Esophagus muscularis mucosa (tissue), 3 donors: ENCODE results near the gene TIE1.

Experiments
- EP300 ChIP-seq: sonication (generic); formaldehyde crosslinking; IDR thresholded peaks from one replicate; pipeline ENCODE4 v1.6.1; 2017; ENCODE audit warnings: antibody characterized with exemption
- POLR2AphosphoS5 ChIP-seq, 2 donors: sonication (generic); formaldehyde crosslinking; IDR thresholded peaks; one replicate each; pipeline ENCODE4 v1.6.1; 2017; ENCODE audit warnings: antibody characterized with exemption in 2 of 2

DNA sequence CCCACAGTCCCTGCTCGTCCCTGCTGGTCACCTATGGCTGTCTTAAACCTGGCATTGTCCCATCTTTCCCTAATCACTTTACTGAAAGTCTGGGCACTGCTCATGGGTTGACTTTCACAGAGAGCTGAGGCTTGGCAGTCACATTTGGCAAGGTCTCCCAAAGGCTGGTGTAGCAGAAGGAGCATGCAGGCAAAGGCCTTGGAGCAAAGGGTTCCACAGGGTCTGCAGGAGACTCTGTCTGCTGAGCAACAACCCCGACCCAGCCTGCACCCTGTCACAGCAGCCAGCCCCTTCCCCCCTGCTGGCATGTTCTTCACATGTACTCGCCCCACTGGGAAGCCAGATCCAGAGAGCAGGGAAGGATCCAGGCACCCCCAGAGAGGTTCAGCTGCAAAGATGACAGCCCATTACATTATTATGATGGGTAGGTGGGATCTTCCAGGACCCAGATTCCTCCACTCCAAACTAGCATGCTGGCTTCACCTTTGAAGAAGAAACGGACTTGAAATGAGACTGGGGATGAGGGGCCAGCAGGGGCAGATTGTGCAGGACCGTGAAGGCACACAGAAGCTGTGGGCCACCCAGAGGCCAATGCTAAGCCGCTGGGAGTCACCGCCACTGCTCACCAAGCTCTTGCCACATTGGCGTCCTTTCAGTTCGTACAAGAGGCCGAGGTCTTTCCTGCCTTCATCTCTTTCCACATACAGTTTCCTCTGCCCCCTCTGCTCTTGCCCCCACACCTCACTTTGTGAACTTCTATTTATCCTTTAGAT lies 45.2 kb upstream of the TIE1 start:
- TF ChIP-seq POLR2AphosphoS5 (IDR thresholded peaks at IDR 0.05) (no peak), EP300 (no peak)
